Stimulated activated CD4-positive, alpha-beta T cell treated with anti-CD3 and anti-CD28 coated beads, Interleukin-2, amount 100 ng/mL, for 4 hours (primary cell): ENCODE data around the gene ACVR1C.

Experiments used
- DNase-seq: peaks from one replicate; pipeline ENCODE4 v3.0.0-alpha.2; 2020; ENCODE audit warnings: low read depth

ACVR1C gene

GRCh38 chr2:157497638-157498314, 130.9 kb downstream of the ACVR1C start:
- DNase-seq = no peak

- peak; percentile 67 for DNase-seq
Observed at GRCh38 chr2:157492189-157492773, 136.4 kb downstream of the ACVR1C start.

DNA sequence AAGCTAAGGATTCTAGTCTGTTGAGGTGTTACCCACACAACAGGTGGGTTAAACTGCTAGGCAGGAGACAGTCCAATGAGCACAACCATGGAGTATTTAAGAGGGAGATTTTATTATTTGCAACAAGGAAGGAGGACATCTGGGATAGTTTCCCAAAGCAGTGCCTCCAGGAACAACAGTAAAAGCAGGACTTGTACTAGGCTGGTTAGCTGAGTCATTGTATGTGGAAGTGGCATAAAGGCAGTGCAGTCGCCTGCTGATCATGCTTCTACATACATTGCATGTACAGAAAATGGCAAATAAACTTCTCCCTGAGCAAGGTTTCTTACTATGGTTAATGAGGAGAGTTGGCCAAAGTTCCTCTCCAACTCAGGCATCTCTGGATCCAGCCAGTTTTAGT, 138.7 kb downstream of the ACVR1C start:
- DNase-seq = no peak

- no peak for DNase-seq
Observed at GRCh38 chr2:157488877-157489276, 139.8 kb downstream of the ACVR1C start.

DNA sequence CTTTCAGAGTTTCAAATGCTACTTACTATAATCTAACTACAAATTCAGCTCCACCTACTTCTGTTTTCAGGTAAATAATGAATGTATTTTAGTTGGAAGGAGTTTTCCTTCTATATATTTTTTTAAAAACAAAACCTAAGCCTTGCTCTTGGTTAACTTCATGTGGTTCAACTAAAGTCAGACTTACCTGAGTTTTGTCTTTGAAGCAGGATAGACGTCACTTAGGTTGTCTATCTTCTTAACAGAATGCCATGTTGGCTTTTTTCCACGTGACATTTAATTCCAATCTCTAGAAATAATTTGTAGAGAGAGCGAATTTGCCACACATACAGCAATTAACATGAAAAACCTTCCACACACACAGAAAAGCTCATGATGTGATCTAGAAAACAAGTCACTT, 140.9 kb downstream of the ACVR1C start:
- DNase-seq = no peak

- no peak for DNase-seq
Observed at GRCh38 chr2:157487271-157487610, 141.4 kb downstream of the ACVR1C start.

DNA sequence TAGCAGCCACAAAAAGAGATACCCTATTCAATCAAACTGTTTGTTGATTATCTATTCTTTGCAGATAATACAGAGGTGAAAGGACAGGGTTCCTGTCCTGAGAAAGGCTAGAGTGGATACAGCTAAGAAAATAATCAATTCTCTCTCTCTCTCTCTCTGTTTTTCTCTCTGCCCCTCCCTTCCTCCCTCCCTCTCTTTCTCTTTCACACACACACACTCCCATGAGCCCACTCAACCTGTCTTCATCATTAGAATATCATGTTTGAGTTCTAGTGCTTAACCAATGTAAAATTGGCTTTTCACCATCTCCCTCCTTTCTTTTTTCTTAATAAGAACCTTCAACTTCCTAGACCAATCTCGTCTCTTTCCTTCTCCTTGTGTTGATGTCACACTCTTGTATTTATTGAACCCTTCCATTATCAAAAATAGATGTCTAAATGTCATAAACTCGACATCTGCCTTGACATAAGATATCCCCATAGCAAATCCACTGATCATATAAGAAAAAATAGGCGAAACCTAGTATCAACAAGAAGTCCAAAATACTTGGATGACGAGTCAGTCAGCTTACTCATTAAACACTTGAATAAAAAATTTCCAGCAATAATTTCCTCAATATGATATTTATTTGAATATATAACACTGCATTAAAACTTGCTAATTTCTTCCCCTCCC, 141.9 kb downstream of the ACVR1C start:
- no peak for DNase-seq

GRCh38 chr2:157480182-157480961, 148.3 kb downstream of the ACVR1C start:
- DNase-seq = no peak

DNA sequence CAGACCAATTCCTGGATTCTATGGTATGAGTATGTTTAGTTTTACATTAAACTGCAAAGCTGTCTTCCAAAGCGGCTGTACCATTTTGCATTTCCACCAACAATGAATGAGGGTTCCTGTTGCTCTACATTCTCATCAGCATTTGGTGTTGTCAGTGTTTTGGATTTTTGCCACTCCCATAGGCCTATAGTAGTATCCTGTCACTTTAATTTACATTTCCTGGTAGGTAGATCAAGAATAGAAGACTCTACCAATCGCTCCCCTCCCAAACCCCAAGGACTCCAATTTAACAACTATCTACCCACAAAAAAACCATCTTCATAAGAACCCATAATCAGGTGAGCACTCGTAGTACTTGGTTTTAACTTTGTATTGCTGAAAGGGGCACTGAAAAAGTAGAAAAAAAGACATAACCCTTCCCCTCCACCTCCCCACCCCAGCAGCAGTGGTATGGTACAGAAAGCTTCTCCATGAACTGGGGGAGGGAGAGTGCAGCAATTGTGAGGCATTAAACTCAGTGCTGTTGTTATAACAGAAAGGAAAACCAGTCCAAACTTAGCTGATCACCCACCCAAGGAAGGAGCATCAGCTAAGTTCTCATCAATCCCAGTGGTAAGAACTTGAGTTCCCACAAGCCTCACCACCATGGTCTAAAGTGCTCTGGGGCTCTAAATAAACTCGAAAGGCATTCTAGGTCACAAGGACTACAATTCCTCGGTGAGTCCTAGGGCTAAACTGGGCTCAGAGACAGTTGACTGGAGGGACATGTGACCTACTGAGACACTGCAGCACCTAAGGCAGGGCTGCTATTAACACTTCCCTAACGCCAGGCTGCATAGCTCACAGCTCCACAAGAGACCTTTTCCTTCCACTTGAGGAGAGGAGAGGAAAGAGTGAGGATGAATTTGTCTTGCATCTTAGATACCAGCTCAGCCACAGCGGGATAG, 149.3 kb downstream of the ACVR1C start:
- no peak for DNase-seq

DNA sequence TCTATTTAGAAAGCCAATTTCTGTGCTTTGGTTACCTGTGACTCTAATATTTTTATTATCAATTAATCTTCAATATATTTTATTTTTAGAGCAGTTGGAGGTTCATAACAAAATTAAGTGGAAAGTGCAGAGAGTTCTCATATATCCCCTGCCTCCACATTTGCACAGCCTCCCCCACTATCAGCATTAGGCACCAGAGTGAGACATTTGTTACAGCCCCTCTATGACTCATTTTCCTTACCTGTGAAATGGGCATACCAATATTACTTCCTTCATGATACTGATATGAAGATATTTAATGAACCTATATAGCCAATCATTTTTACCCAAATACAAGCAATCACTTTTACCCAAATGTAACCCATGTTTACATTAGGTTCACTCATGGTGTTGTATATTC, 150.7 kb downstream of the ACVR1C start:
- DNase-seq = no peak

- DNase-seq = no peak
Observed at GRCh38 chr2:157476953-157477709, 151.5 kb downstream of the ACVR1C start.
